Activated CD8-positive, alpha-beta memory T cell treated with anti-CD3 and anti-CD28 coated beads for 48 hours (primary cell): ENCODE results near the gene SLC12A4.
"Not testable (repeated sequence)": the region's sequence is repeated elsewhere in the genome, so short reads cannot be mapped to it uniquely, and the experiment has no call there.

ENCODE experiments used
- DNase-seq, 3 experiments: peaks; one replicate each; pipeline ENCODE4 v3.0.0-alpha.2; 2020; ENCODE audit warnings: low read depth in 2 of 3, low spot score in 2 of 3

SLC12A4 gene

DNA sequence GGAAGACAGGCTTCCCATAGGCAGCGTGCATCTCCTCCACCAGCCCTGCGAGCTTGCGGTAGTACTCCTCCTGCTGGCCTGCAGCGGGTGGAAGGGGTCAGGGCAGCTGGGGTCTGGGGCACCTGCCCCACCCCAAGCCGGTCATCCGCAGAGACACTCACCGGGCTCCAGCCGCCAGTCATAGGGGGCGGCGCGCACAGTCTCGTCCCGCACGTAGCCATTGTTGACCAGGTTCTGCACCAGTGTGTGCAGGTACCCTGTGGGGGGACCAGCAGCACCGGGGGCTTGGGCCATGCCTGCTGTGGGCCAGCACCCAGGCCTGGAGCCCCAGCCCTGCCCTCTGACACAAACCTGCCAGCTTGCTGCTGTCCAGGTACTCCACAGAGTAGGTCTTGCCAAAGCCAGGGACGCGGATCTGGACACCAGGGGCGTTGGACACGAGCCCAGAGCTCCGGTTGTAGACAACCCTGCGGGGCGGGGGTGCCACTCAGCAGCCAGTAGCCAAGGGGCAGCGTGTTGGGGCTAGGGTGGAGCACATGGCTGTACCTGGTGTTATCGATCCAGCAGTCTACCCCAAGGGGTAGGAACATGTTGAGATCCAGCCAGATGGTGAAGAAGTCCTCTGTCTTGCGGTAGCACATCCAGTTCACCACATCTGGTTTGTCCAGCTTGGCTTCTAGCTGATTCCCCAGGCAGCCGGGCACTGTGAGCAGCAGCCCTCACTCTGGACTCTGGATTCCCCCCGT is 25.8 kb downstream of the SLC12A4 start:
- DNase-seq: no peak

DNA sequence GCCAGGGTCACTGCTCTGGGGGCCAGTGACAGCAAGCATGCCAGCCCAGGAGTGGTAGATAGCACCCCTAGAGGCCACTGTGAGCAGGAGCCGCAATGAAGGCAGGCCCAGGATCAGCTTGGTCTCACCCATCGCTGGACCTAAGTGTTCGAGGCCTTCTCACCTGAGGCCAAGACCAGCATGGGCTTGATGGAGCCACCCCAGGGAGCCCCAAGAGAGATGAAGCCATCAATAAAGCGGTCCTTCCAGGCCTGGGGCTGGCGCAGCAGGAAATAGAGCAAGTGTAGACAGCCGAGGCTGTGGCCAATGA is 26.3 kb downstream of the SLC12A4 start:
- no peak for DNase-seq

DNA sequence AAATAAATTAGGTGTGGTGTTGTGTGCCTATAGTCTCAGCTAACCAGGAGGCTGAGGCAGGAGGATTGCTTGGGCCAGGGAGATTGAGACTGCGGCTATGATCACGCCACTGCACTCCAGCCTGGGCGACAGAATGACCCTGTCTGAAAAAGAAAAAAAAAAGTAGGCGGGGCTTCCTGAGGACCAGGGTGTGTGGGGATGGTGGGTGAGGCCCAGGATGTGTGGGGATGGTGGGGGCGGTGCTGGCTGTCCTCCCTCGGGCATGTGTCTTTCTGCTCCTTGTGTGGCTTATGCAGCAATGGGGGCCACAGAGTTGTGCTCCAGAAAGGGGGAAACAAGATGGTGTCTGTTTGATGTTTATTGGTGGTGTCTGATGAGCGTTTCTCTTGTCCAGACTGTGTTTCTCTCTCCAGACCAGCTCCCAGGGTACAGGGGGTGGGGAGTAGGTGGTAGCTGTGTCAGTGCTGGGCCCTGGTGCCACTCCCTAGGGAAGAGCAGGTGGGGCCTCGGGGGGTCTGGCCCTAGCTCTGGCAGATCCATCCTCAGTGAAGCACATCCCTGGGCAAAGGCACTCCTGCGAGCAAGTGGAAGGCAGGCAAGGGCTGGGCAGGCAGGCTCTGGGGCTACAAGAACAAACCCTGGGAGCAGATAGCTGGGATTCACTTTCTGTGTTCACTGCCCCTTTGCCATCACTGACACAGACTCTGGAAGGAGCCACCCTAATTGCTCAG is 26.8 kb downstream of the SLC12A4 start:
- DNase-seq: no peak

DNA sequence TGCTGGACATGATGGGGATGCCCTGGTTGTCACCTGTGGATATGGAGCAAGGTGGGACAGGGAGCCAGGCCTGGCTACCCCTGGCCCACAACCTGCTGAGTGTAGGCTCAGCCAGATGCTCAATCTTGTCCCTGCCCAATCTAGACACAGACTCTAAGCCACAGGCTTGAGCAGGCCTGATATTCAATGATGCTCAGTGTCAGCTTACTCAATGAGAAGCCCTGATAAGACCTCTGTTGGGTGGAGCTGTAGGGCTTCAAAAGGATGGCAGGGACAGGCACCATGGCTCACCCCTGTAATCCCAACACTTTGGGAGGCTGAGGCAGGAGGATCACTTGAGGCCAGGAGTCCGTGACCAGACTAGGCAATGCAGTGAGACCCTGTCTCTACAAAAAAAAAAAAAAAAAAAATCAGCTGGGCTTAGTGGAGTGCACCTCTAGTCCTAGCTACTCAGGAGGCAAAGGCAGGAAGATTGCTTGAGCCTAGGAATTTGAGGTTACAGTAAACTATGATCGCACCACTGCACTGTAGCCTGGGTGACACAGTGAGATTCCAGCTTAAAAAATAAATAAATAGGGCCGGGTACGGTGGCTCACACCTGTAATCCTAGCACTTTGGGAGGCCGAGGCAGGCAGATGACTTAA is 27.9 kb downstream of the SLC12A4 start:
- DNase-seq: no peak

DNA sequence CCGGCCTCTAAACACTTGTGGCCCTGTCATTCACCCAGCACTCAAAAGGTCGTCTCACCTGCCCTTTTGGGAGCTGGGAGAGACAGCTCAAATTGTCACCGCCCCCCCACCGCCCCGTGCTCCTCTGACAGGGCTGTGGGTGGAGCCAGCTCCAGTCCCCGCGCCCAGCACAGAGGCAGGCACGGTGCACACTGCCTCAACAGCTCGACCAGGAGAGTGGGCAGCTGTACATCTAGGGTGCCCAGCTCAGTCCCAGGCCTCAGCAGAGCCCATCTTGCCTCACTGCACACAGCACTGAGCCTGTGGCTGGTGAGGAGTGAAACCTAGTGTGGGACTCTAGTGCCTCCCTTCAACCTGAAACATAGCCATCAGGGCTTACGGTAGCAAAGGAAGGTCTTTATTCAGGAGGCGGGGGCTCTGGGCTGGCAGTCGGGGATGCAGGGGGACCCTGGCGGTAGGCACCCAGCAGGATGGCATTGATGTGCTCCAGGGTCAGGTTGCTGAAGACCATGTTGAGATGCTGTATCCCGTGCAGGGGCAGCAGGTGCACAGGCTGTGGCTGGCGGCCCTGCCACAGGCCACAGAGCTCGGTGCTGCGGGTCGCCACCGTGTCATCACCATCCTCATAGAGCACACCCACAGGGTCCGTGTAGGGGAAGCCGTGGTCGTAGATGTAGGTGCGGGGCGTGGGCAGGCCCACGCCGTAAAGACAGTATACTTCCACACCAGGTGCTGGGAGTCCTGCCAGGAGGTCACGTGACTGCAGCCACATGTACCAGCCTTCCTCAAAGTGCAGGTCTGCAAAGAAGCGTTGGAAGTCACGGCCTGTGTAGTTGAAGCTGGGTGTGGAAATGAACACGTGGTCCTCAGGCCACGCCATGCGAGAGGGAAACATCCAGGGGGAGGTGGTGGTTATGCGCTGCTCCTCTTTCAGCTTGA is 28.7 kb downstream of the SLC12A4 start:
- no peak for DNase-seq

DNA sequence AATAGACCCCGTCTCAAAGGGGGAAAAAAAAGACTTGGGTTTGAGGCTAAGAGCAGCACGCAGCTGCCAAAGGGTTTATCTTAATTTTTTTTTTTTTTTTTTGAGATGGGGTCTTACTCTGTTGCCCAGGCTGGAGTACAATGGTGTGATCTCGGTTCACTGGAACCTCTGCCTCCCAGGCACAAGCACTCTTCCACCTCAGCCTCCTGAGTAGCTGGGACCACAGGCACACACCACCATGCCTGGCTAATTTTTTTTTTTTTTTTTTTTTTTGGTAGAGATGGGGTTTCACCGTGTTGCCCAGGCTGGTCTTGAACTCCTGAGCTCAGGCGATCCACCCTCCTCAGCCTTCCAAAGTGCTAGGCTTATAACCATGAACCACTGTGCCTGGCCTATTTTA is 30.7 kb downstream of the SLC12A4 start:
- DNase-seq: not testable (repeated sequence)

DNA sequence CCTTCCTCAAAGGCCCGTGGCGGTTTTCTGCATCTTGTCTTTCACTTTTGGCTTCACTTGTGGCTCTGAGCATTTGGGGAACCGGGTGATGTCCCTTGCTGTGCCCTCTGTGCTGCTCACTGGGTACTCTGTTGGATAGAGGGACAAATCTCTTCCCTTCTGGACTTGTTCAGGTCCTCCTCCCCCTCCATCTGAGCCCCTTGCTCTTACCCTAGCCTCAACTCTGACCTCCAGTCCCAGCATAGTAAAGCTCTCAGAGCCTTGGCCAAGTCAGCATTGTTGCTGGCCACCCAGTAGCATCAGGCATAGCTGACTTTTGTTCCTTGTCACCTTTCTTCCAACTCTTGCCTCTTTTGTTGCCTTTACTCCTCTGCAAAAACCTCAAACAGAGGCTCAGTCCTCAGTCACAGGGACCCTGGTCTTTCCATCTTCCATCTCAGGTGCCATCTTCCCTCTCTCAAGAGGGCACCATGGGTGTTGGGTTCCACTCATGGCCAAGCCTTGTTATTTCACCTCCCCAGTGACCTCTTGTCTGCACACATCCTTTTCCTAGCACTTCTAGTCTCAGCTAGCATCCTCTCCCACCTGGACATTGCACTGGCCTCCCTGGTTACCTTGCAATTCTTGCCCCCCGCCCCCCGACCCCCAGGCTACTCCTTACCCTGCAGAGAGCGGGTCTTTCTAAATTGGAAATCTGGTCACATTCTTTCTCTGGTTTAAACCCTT is 31.4 kb downstream of the SLC12A4 start:
- DNase-seq: peak in 1 of 3 experiments; percentile 56

DNA sequence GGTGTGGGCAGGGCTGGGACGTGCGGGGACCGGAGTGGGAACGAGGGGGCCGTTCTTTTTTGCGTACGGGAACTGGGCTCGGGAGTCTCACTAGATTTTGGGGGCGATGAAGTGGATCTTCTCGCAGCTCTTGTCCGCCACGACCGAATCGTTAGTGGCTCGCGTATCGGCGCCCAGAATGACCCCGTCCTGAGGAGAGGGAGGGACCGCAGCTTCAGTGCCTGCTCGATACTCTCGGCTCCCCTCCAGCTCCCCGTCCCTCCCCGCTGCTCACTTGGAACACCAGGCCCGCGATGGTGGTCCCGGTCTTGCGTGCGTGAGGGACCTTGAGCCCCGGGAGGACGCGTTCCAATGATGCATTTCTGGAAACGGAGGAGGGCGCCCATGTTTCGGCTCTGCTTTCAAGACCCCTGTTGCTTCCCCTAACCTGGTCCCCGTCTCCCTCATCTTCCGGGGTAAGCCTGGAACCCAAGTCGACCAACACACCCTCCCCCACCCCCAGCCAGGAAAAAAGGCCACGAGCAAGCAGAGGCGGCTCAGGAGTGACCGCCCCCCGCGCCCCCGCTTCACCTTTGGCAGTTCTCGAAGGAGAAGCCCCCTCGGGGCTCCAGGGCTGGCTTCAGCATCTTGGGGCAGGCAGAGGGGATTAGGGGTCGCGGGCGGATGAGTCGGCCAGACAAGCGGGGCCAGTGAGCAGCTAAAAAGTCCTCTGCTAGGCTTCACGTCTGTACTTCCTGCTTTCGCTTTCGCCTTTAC is 32.1 kb downstream of the SLC12A4 start, which contains the start of gene PSMB10:
Gene PSMB10, minus strand, starts transcription at position 727 of the 756 bp plus-strand sequence. Its CDS starts 101 bp downstream, at position 626.
- DNase-seq: peak in 2 of 3 experiments; percentile 52 to 57

DNA sequence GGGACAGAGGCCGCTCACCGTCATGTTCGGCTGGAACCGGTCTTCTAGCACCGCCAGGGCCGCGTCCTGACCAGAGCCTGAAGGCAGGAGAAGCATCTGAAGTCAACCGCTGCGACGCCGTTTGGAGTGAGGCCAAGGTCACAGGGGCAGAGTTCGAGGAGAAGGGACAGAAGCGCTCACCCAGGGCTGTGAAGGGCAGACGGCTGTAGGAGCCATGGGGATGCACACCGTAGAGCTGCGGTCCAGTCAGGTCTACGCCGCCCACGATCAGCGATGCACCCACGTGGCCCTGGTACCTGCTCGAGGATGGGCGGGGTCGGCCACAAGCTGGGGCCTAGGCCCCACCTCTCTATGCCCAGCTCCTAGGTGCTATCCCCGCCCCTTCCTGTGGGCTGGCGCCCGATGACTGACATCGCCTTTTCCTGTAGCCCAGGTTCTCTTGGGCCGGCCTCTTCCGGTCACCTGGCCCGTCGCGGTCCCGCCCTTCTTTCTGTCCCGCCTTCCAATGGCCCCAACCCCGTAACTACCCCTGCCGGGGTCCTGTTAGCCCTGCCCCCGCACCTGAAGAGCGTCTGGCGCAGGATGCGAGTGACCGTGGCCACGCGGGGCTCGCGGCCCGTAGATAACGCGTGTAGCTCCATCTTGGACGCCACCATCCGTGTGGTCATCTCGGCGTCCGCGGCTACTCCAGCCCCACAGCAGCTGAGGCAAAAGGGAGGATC is 32.9 kb downstream of the SLC12A4 start:
- peak; percentile 71 to 90 (median 75) for DNase-seq

DNA sequence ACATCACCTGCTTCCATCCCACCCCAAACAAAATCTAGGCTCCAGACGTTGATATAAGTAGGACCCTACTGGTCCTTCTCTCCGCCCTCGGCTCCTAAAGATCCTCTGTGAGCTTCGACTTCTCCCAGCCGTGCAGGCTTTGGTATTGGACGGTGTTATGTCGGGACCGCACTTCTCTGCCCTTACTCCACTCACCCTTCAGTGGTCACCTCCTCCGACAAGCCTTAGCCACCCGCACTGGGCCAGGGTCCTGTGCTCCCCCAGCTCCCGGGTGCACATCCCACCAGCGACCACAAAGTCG is 33.4 kb downstream of the SLC12A4 start:
- no peak for DNase-seq

DNA sequence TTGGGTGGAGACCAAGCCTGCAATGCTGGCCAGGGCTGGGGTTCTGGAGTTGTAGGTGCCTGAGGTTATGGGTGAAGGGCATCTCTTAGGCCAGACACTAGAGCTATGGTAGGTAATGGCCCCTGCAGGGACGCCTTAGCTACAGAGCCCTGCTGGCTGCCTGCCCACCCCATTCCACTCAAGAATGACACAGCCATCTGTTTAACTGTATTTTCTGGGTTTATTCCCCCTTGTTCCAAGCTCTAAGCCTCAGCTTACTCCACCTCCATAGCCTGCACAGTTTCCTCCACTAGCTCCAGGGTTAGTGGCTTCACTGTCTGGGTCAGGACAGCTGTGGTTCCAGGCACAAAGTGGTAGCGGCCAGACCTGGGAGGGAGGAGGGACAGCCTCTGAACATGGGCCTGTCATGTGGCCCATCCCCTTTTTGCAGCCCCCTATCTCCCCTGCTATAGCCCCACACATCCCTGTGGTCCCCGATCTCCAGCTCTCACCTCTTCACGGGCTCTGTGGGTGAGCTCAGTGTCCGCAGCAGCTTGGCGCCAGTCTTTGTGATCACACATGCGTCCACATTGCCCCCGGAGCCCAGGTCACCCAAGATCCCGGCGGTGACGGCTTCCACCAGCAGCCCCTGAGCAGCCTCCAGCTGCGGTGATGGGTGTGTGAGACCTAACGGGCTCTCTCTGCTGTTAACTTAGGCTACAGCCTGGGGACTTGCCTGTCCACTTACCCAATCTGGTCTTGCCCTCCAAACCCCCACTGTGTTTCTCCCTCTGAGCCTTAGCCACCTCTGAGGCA is 33.9 kb downstream of the SLC12A4 start:
- DNase-seq: no peak

DNA sequence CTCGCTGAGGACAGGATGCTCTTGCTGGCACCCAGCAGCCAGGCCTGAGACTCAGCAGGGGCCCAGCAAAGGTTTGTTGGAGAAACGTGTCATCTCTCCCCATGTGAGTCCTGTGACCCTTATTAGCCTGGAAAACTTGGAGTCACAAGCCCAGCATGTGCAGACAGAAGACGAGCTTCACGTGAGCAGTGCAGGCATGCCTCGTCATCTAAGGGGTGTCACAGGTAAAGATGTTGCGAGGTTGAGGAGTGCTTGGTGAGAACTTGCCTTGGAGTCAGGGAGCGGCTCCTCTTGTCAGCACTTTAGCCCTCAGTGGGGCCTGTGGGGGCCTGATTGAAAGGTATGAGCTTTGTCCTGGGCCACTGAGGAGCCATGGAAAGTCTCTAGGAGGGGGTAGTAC is 34.6 kb downstream of the SLC12A4 start:
- DNase-seq: no peak

DNA sequence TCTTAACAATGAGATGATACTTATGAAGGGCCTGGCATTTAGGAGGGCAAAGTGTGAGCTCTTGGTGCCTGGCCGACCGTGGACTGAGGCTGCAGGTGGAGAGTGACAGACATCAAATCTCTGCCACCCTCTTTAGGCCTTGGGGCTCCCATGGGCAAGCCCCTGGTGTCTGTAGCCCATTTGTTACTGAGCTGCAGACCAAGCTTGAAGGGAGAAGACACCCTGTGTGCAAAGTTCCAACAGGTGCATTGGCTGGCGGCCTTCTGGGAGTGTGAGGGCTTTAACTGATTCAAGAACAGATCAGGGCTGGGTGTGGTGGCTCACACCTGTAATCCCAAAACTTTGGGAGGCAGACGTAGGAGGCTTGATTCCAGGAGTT is 36.0 kb downstream of the SLC12A4 start:
- no peak for DNase-seq

DNA sequence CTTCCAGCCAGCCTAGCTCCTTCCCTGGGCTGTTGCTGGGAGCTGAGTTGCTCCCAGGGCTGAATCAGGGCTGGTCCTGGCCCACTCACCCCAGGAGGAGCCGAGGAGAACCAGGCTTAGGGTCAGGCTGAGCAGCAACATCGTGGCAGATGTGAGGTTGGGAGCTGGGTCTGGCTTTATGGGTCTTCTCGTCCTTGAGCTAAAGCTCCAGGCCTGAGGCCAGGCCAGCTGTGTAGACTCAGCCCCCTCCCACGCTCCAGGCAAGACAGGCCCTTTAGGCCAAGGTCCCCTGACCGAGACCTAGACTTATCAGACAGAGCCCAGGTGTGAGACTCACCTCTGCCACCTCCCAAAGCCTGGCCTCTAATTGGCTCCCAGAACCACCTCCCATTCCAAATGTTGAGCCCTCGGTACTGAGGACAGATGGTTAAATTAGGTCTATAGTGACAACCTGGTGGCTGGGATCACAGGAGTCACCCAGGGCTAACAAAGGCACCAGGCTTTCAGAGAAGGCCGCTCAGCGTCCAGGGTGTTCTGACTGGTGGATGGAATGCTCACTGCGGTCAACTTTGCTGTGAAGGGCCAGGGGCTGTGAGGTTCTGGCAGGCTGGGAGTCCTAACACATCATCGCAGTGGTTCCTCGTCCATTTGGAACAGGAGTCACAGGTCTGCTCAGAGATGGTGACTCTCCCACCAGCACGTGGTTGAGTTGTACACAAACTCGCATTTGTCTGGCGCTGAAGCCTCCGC is 36.5 kb downstream of the SLC12A4 start, which contains the start of gene CTRL:
Gene CTRL, minus strand, starts transcription at position 151 of the 750 bp plus-strand sequence. Its CDS starts 10 bp downstream, at position 141.
- no peak for DNase-seq

DNA sequence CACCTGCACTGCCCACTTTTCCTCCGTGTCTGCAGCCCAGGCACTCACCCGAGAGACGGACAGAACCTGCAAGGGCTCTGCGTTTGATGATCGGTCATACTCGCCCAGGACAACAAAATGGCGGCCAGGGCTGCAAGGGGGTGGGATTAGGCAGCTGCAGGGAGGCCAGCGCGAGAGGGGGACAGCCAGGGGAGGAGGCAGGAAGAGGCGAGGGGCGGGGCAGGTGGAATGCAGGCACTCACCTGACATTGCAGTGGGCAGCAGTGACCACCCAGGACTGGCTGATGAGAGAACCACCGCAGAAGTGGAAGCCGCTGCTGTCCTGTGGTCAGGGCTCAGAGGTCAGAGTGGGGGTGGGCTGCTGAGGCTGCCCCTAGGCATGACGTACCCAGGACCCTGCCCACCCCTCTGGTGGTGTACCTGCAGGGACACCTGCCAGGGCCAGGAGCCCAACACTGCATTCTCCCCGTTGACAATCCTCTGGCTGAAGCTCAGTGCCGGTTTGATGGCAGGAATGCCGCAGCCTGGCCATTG is 37.7 kb downstream of the SLC12A4 start:
- no peak for DNase-seq

DNA sequence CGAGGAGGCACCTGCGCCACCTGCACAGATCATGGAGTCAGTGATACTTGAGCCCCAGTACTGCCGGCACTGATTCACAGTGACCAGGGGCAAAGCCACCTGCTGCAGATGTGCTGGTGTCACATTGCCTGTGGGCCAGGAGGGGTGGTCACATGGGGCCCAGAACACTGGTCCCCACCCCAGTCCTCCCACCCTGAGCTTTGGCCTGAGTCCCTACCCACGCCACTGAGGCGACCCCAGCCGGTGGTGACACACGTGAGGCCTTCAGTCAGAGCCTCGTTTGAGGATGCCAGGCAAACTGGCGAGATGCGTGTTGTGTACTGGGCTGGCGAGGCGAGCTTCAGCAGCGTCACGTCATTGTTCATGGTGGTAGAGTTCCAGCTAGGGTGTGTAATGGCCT is 38.2 kb downstream of the SLC12A4 start:
- no peak for DNase-seq
